H9 (cell line): ENCODE measurements around the gene ZCCHC4. TPM values are rescaled to one million over a fixed set of nuclear protein-coding genes. Genes with fewer than 3 reads are reported as not detected.

Experiments used
- DNase-seq: peaks from one replicate; pipeline ENCODE4 v3.0.0-alpha.2; 2017
- H2AFZ ChIP-seq: one replicate; pipeline ENCODE4 v1.6.1; 2013; ENCODE audit warnings: mild to moderate bottlenecking, low read length, control low read depth, moderate library complexity
- H2AK5ac ChIP-seq: 2 replicates; pipeline ENCODE4 v1.6.1; 2013; ENCODE audit warnings: low read length, control low read depth, mixed read lengths; ENCODE audit not compliant: insufficient read length
- H2BK120ac ChIP-seq: one replicate; pipeline ENCODE4 v1.6.1; 2013; ENCODE audit warnings: low read depth, mild to moderate bottlenecking, low read length, control low read depth, inconsistent platforms; ENCODE audit not compliant: poor library complexity, severe bottlenecking
- H2BK12ac ChIP-seq: 2 replicates; pipeline ENCODE4 v1.6.1; 2013; ENCODE audit warnings: low read length, control low read depth, mixed read lengths, low read depth; ENCODE audit not compliant: insufficient read length
- H2BK15ac ChIP-seq: 2 replicates; pipeline ENCODE4 v1.6.1; 2013; ENCODE audit warnings: low read depth, low read length, control low read depth
- H2BK20ac ChIP-seq: one replicate; pipeline ENCODE4 v1.6.1; 2013; ENCODE audit warnings: low read depth, mild to moderate bottlenecking, low read length, control low read depth, inconsistent platforms; ENCODE audit not compliant: poor library complexity, severe bottlenecking
- H2BK5ac ChIP-seq: 2 replicates; pipeline ENCODE4 v1.6.1; 2013; ENCODE audit warnings: low read length, control low read depth, mixed read lengths; ENCODE audit not compliant: insufficient read length
- H3K14ac ChIP-seq: 2 replicates; pipeline ENCODE4 v1.6.1; 2013; ENCODE audit warnings: low read length, control low read depth; ENCODE audit not compliant: insufficient read depth
- H3K18ac ChIP-seq: 2 replicates; pipeline ENCODE4 v1.6.1; 2013; ENCODE audit warnings: low read depth, mild to moderate bottlenecking, mixed read lengths, low read length, control low read depth; ENCODE audit not compliant: insufficient read length
- H3K23ac ChIP-seq: 2 replicates; pipeline ENCODE4 v1.6.1; 2013; ENCODE audit warnings: low read length, control low read depth, mixed read lengths, low read depth; ENCODE audit not compliant: insufficient read length
- H3K23me2 ChIP-seq: 2 replicates; pipeline ENCODE4 v1.6.1; 2013; ENCODE audit warnings: low read depth, mild to moderate bottlenecking, mixed read lengths, low read length, control low read depth; ENCODE audit not compliant: insufficient read length, poor library complexity, severe bottlenecking
- H3K27ac ChIP-seq: 2 replicates; pipeline ENCODE4 v1.5.1; 2013; ENCODE audit warnings: low read length, control low read depth, mixed read lengths, low read depth; ENCODE audit not compliant: insufficient read length
- H3K27me3 ChIP-seq: 2 replicates; pipeline ENCODE4 v1.6.1; 2013; ENCODE audit warnings: low read length, control low read depth, inconsistent platforms; ENCODE audit not compliant: insufficient read depth
- H3K4ac ChIP-seq: 2 replicates; pipeline ENCODE4 v1.6.1; 2013; ENCODE audit warnings: low read depth, mild to moderate bottlenecking, control low read depth, inconsistent platforms, low read length, moderate library complexity
- H3K4me1 ChIP-seq: 2 replicates; pipeline ENCODE4 v1.6.1; 2013; ENCODE audit warnings: low read length, control low read depth, inconsistent platforms; ENCODE audit not compliant: insufficient read depth
- H3K4me2 ChIP-seq: 2 replicates; pipeline ENCODE4 v1.6.1; 2013; ENCODE audit warnings: low read length, control low read depth, mixed read lengths; ENCODE audit not compliant: insufficient read length, insufficient read depth
- H3K56ac ChIP-seq: 2 replicates; pipeline ENCODE4 v1.6.1; 2013; ENCODE audit warnings: low read depth, mild to moderate bottlenecking, mixed read lengths, low read length, control low read depth; ENCODE audit not compliant: insufficient read length
- H3K79me1 ChIP-seq: 2 replicates; pipeline ENCODE4 v1.6.1; 2013; ENCODE audit warnings: low read depth, mild to moderate bottlenecking, moderate library complexity, low read length, control low read depth, inconsistent platforms; ENCODE audit not compliant: insufficient read depth, poor library complexity, severe bottlenecking
- H3K79me2 ChIP-seq: 2 replicates; pipeline ENCODE4 v1.6.1; 2013; ENCODE audit warnings: low read length, control low read depth, inconsistent platforms; ENCODE audit not compliant: insufficient read depth
- H3K9ac ChIP-seq: 2 replicates; pipeline ENCODE4 v1.6.1; 2013; ENCODE audit warnings: low read length, control low read depth, mixed read lengths; ENCODE audit not compliant: insufficient read length; ENCODE audit errors: extremely low read depth
- H3K9me3 ChIP-seq: one replicate; pipeline ENCODE4 v1.6.1; 2013; ENCODE audit warnings: low read depth, low read length, inconsistent platforms; ENCODE audit not compliant: control insufficient read depth
- H3T11ph ChIP-seq: one replicate; pipeline ENCODE4 v1.6.1; 2013; ENCODE audit warnings: mild to moderate bottlenecking, low read length, control low read depth, inconsistent platforms
- H4K20me1 ChIP-seq: one replicate; pipeline ENCODE4 v1.6.1; 2013; ENCODE audit not compliant: control insufficient read depth, insufficient read length, insufficient read depth
- H4K5ac ChIP-seq: 2 replicates; pipeline ENCODE4 v1.6.1; 2013; ENCODE audit warnings: low read depth, mild to moderate bottlenecking, mixed read lengths, low read length, control low read depth; ENCODE audit not compliant: insufficient read length
- H4K8ac ChIP-seq: replicated peaks from 2 replicates; pipeline ENCODE4 v1.6.1; 2013; ENCODE audit warnings: low read length, control low read depth, mixed read lengths, low read depth; ENCODE audit not compliant: insufficient read length
- H4K91ac ChIP-seq: 2 replicates; pipeline ENCODE4 v1.6.1; 2013; ENCODE audit warnings: low read depth, mild to moderate bottlenecking, moderate library complexity, mixed read lengths, low read length, control low read depth; ENCODE audit not compliant: insufficient read length
- H3K27ac Mint-ChIP-seq, 3 experiments: 2 replicates in 2 of 3; 3 replicates in 1 of 3; pipeline ENCODE4 v1.8.0; 2020 to 2021; ENCODE audit warnings: mixed read lengths in 3 of 3, mild to moderate bottlenecking in 1 of 3, moderate library complexity in 1 of 3
- H3K27me3 Mint-ChIP-seq: 2 replicates; pipeline ENCODE4 v1.8.0; 2021; ENCODE audit warnings: low read depth, mild to moderate bottlenecking, moderate library complexity, mixed read lengths
- H3K36me3 Mint-ChIP-seq, 3 experiments: 2 replicates in 2 of 3; 3 replicates in 1 of 3; pipeline ENCODE4 v1.8.0; 2020 to 2021; ENCODE audit warnings: low read depth in 3 of 3, mixed read lengths in 3 of 3; ENCODE audit not compliant: insufficient read depth in 1 of 3
- H3K4me1 Mint-ChIP-seq, 2 experiments: 2 replicates each; pipeline ENCODE4 v1.8.0; 2020; ENCODE audit warnings: mixed read lengths in 2 of 2
- H3K4me3 Mint-ChIP-seq, 2 experiments: 2 replicates in 1 of 2; 3 replicates in 1 of 2; pipeline ENCODE4 v1.8.0; 2020 to 2021; ENCODE audit warnings: mild to moderate bottlenecking in 2 of 2, mixed read lengths in 2 of 2, moderate library complexity in 1 of 2
- H3K9me3 Mint-ChIP-seq, 2 experiments: 2 replicates in 1 of 2; 3 replicates in 1 of 2; pipeline ENCODE4 v1.8.0; 2020; ENCODE audit warnings: mild to moderate bottlenecking in 2 of 2, mixed read lengths in 2 of 2, moderate library complexity in 1 of 2
- CTCF ChIP-seq: fragments of 200-600 bp; sonication (generic); conservative IDR thresholded peaks from 3 replicates; pipeline ENCODE4 v1.8.0; 2021; ENCODE audit warnings: antibody characterized with exemption, mild to moderate bottlenecking
- WGBS: extraction: QIAGEN DNeasy Blood & Tissue Kit; methylation state at CpG from one replicate; pipeline ENCODE4 v1.1.7; 2013; ENCODE audit warnings: missing lambda C conversion rate, low lambda C conversion rate, mixed read lengths; ENCODE audit not compliant: insufficient read length; ENCODE audit errors: extremely low coverage; 5-methylcytosine and 5-hydroxymethylcytosine counted together
- total RNA-seq: library from RNA; stranded (reverse); gene quantifications from 2 replicates; pipeline ENCODE4 v1.2.1, GENCODE V29; 2021

Gene ZCCHC4
- total RNA-seq, 1 experiment from 2014 or later = 6.8 TPM

DNA sequence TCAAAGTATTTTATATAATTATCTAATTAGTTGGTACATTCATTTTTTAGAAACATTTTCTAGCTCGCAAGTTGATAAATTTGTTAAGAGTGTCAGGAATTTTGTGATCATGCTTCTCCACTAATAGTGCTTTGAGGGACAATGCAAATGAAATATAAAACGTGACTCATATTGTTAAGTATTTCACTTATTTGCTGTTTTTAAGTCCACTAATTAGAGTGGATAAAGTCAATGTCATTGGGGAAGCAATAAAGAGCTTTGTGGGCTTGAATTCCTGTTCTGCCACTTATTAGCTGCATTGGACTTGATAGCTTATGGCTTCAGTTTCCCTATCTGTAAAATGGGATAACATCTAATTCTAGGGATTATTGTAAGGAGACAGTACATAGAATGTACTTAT, 38.0 kb downstream of the ZCCHC4 start:
- Histone ChIP-seq H3K56ac (no peak overlapping the region), H3K23me2 (no peaks in the 10 kb centered on the region), H3K79me2 (no peaks in the 10 kb centered on the region), H2BK120ac (no peak overlapping the region), H2BK5ac (no peak overlapping the region), H3K79me1 (no peaks in the 10 kb centered on the region), H2BK15ac (no peak overlapping the region), H4K5ac (no peak overlapping the region), H3K4ac (no peak overlapping the region), H3K27me3 (no peaks in the 10 kb centered on the region), H3K4me1 (no peaks in the 10 kb centered on the region), H3K4me2 (no peak overlapping the region), H3K23ac (no peak overlapping the region), H3K18ac (no peak overlapping the region), H3K27ac (no peak overlapping the region), H2BK20ac (no peak overlapping the region), H3K9me3 (no peaks in the 10 kb centered on the region), H4K8ac (no peak overlapping the region), H3K14ac (no peak overlapping the region), H4K91ac (no peak overlapping the region), H4K20me1 (no peaks in the 10 kb centered on the region), H2AFZ (no peak overlapping the region), H2BK12ac (no peak overlapping the region), H2AK5ac (no peak overlapping the region), H3K9ac (no peak overlapping the region), H3T11ph (no peak overlapping the region)
- H3K36me3 Mint-ChIP-seq = no peaks in the 10 kb centered on the region
- H3K27ac Mint-ChIP-seq = no peak overlapping the region
- no peaks in the 10 kb centered on the region for H3K4me1 Mint-ChIP-seq
- H3K9me3 Mint-ChIP-seq = no peaks in the 10 kb centered on the region
- WGBS = no CpG with 5 or more reads among the region's 2 CpGs
- no peak overlapping the region for H3K4me3 Mint-ChIP-seq
- TF ChIP-seq CTCF = no peak
- no peaks in the 10 kb centered on the region for H3K27me3 Mint-ChIP-seq
- DNase-seq = no peak
